Breast epithelium (tissue), 3 donors: Measurements from ENCODE around the gene CPXM1.

Experiments
- POLR2AphosphoS5 ChIP-seq, 3 donors: sonication (generic); formaldehyde crosslinking; IDR thresholded peaks; one replicate each; pipeline ENCODE4 v1.6.1; 2017; ENCODE audit warnings: antibody characterized with exemption in 3 of 3
- TF ChIP-seq, protein P1 (sequence below), 3 donors: fragments of 450-650 bp; IDR thresholded peaks; one replicate each; pipeline ENCODE4 v1.5.1; 2016 to 2017; ENCODE audit warnings: antibody characterized with exemption in 3 of 3, mild to moderate bottlenecking in 3 of 3, moderate library complexity in 3 of 3

GRCh38 chr20:2846698-2847097 is 46.3 kb upstream of the CPXM1 start:
- TF ChIP-seq, protein P1, sequence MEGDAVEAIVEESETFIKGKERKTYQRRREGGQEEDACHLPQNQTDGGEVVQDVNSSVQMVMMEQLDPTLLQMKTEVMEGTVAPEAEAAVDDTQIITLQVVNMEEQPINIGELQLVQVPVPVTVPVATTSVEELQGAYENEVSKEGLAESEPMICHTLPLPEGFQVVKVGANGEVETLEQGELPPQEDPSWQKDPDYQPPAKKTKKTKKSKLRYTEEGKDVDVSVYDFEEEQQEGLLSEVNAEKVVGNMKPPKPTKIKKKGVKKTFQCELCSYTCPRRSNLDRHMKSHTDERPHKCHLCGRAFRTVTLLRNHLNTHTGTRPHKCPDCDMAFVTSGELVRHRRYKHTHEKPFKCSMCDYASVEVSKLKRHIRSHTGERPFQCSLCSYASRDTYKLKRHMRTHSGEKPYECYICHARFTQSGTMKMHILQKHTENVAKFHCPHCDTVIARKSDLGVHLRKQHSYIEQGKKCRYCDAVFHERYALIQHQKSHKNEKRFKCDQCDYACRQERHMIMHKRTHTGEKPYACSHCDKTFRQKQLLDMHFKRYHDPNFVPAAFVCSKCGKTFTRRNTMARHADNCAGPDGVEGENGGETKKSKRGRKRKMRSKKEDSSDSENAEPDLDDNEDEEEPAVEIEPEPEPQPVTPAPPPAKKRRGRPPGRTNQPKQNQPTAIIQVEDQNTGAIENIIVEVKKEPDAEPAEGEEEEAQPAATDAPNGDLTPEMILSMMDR (IDR thresholded peaks at IDR 0.05): no peak
- no peak for TF ChIP-seq POLR2AphosphoS5 (IDR thresholded peaks at IDR 0.05)
